Neural progenitor cell (in vitro differentiated cells): Measurements from ENCODE around the gene CDC42BPG. TPM values are rescaled to one million over a fixed set of nuclear protein-coding genes. Genes with fewer than 3 reads are reported as not detected.
A peak's percentile ranks its signal among the peaks of the same experiment; 100 is the strongest.

Experiments used
- DNase-seq: peaks from one replicate; pipeline ENCODE4 v3.0.0-alpha.2; 2016; ENCODE audit warnings: low spot score
- H2AFZ ChIP-seq: fragments of 200-600 bp; sonication (generic); replicated peaks from 2 replicates; pipeline ENCODE4 v1.6.1; 2016; ENCODE audit warnings: antibody characterized with exemption
- H3F3A ChIP-seq: fragments of 200-600 bp; sonication (generic); 2 replicates; pipeline ENCODE4 v1.6.1; 2016; ENCODE audit warnings: antibody characterized with exemption, low read depth
- H3K27ac ChIP-seq: fragments of 200-600 bp; sonication (generic); 2 replicates; pipeline ENCODE4 v1.5.1; 2016; ENCODE audit warnings: mild to moderate bottlenecking
- H3K27me3 ChIP-seq: fragments of 200-600 bp; sonication (generic); 2 replicates; pipeline ENCODE4 v1.6.1; 2016; ENCODE audit warnings: mild to moderate bottlenecking, moderate library complexity
- H3K36me3 ChIP-seq: fragments of 200-600 bp; sonication (generic); 2 replicates; pipeline ENCODE4 v1.5.1; 2016
- H3K4me1 ChIP-seq: fragments of 200-600 bp; sonication (generic); 2 replicates; pipeline ENCODE4 v1.6.1; 2016; ENCODE audit warnings: mixed run types
- H3K4me2 ChIP-seq: fragments of 200-600 bp; sonication (generic); 2 replicates; pipeline ENCODE4 v1.6.1; 2016
- H3K4me3 ChIP-seq: fragments of 200-600 bp; sonication (generic); 2 replicates; pipeline ENCODE4 v1.5.1; 2016
- H3K79me2 ChIP-seq: fragments of 200-600 bp; sonication (generic); 2 replicates; pipeline ENCODE4 v1.6.1; 2016; ENCODE audit warnings: low read depth
- H3K9ac ChIP-seq: fragments of 200-600 bp; sonication (generic); 2 replicates; pipeline ENCODE4 v1.6.1; 2016
- H3K9me3 ChIP-seq: fragments of 200-600 bp; sonication (generic); 2 replicates; pipeline ENCODE4 v1.5.1; 2016; ENCODE audit warnings: low read depth
- H4K20me1 ChIP-seq: fragments of 200-600 bp; sonication (generic); 2 replicates; pipeline ENCODE4 v1.6.1; 2016; ENCODE audit warnings: low read depth
- H3K27ac Mint-ChIP-seq: 3 replicates; pipeline ENCODE4 v1.8.0; 2021; ENCODE audit warnings: mixed read lengths
- H3K27me3 Mint-ChIP-seq: 2 replicates; pipeline ENCODE4 v1.8.0; 2022; ENCODE audit warnings: low read depth, mild to moderate bottlenecking, inconsistent platforms, moderate library complexity, mixed read lengths; ENCODE audit not compliant: insufficient read depth
- H3K36me3 Mint-ChIP-seq: 3 replicates; pipeline ENCODE4 v1.8.0; 2021; ENCODE audit warnings: mixed read lengths
- H3K4me1 Mint-ChIP-seq: 3 replicates; pipeline ENCODE4 v1.8.0; 2021; ENCODE audit warnings: mixed read lengths
- H3K4me3 Mint-ChIP-seq: 3 replicates; pipeline ENCODE4 v1.8.0; 2021; ENCODE audit warnings: mild to moderate bottlenecking, moderate library complexity, mixed read lengths
- H3K9me3 Mint-ChIP-seq: 3 replicates; pipeline ENCODE4 v1.8.0; 2020; ENCODE audit warnings: mixed read lengths
- EZH2 ChIP-seq: fragments of 200-600 bp; sonication (generic); IDR thresholded peaks from 2 replicates; pipeline ENCODE4 v1.6.1; 2017; ENCODE audit warnings: antibody characterized with exemption, mild to moderate bottlenecking, moderate library complexity
- EZH2phosphoT487 ChIP-seq: fragments of 200-600 bp; sonication (generic); IDR thresholded peaks from 2 replicates; pipeline ENCODE4 v1.6.1; 2017; ENCODE audit warnings: antibody characterized with exemption
- total RNA-seq: library from RNA; depleted of rRNA; stranded (reverse); fragments of >200 nt; gene quantifications from 2 replicates; pipeline ENCODE4 v1.2.3, GENCODE V29; 2015; ENCODE audit warnings: low replicate concordance
- TF ChIP-seq, protein P1 (sequence below): fragments of 200-600 bp; sonication (generic); IDR thresholded peaks from 2 replicates; pipeline ENCODE4 v1.5.1; 2017; ENCODE audit warnings: antibody characterized with exemption, mild to moderate bottlenecking

Gene CDC42BPG
- total RNA-seq, 1 donor from 2014 or later: 0.62 TPM

DNA sequence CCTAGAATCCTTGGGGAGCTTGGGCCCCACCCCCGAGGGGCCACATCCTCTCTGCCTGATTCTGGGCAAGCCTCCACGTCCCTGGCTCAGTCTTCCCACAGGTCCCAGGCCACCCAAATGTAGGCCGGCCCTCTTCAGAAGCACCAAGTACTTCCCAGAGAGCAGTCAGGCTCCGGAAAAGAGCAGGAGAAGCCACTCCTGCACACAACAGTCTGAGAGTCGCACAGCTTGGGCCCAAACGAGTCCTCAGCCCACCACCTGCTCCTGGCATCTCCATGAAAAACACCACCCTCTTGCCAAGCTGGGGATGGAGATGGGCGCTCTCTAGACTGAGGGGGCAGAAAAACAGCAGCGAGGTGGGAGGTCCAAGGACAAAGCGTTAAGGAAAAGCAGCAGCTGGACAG lies 18.5 kb upstream of the CDC42BPG start:
- Mint-ChIP-seq H3K27me3 (peaks cover 4% of the 10 kb centered on the region), H3K27ac (peak overlapping the region; percentile 94), H3K36me3 (peaks cover 3% of the 10 kb centered on the region), H3K4me1 (peaks cover 38% of the 10 kb centered on the region), H3K9me3 (no peaks in the 10 kb centered on the region), H3K4me3 (peak overlapping the region; percentile 30)
- H3K27ac ChIP-seq: peak overlapping the region; percentile 69
- no peaks in the 10 kb centered on the region for H3K27me3 ChIP-seq
- no peak overlapping the region for H2AFZ ChIP-seq
- peaks cover 37% of the 10 kb centered on the region for H3K4me1 ChIP-seq
- peak overlapping the region; percentile 25 for H3K4me2 ChIP-seq
- TF ChIP-seq, protein P1, sequence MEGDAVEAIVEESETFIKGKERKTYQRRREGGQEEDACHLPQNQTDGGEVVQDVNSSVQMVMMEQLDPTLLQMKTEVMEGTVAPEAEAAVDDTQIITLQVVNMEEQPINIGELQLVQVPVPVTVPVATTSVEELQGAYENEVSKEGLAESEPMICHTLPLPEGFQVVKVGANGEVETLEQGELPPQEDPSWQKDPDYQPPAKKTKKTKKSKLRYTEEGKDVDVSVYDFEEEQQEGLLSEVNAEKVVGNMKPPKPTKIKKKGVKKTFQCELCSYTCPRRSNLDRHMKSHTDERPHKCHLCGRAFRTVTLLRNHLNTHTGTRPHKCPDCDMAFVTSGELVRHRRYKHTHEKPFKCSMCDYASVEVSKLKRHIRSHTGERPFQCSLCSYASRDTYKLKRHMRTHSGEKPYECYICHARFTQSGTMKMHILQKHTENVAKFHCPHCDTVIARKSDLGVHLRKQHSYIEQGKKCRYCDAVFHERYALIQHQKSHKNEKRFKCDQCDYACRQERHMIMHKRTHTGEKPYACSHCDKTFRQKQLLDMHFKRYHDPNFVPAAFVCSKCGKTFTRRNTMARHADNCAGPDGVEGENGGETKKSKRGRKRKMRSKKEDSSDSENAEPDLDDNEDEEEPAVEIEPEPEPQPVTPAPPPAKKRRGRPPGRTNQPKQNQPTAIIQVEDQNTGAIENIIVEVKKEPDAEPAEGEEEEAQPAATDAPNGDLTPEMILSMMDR: no peak
- no peak for TF ChIP-seq EZH2phosphoT487
- no peak for TF ChIP-seq EZH2
- H3K79me2 ChIP-seq: peaks cover 14% of the 10 kb centered on the region
- no peak overlapping the region for H3K9ac ChIP-seq
- no peaks in the 10 kb centered on the region for H3K9me3 ChIP-seq
- no peak for DNase-seq
- H3K36me3 ChIP-seq: no peaks in the 10 kb centered on the region
- no peak overlapping the region for H3K4me3 ChIP-seq
- peaks cover 18% of the 10 kb centered on the region for H4K20me1 ChIP-seq
- peaks cover 14% of the 10 kb centered on the region for H3F3A ChIP-seq

DNA sequence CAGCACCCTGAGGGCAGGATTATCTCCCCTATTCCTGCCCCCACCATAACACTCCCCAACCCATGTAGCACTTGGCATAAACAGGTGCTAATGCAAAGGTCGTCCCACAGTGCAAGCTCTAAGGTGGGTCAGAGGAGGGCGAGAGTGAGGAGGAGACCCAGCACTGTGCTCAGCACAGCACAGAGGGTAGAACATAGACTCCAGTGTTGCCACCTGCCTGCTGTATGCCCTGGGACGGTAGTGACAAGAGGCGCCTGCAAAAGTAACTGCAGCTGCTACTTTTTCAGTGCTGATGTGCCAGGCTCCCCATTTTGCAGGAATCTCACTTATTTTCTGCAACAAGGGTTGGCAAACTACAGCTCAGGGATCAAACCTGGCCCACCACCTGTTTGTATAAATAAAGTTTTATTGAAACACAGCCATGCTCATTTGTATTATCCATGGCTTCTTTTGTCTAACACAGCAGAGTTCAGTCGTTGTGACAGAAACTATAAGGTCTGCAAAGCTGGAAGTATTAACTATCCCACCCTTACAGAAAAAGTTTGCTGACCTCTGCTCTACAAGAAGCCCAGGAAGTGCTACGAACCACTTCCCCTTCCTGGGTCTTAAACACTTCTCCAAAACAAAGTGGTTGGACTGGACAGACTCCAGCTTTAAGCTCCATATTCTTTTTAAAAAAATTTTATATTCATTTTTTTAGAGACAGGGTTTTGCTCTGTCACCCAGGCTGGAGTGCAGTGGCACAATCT lies 16.9 kb upstream of the CDC42BPG start:
- Mint-ChIP-seq H3K4me3 (no peak overlapping the region), H3K27me3 (peaks cover 4% of the 10 kb centered on the region), H3K4me1 (peaks cover 38% of the 10 kb centered on the region), H3K27ac (no peak overlapping the region), H3K36me3 (peaks cover 3% of the 10 kb centered on the region), H3K9me3 (no peaks in the 10 kb centered on the region)
- TF ChIP-seq, protein P1: no peak
- TF ChIP-seq EZH2 (no peak), EZH2phosphoT487 (no peak)
- H4K20me1 ChIP-seq: peaks cover 18% of the 10 kb centered on the region
- DNase-seq: no peak
- no peaks in the 10 kb centered on the region for H3K9me3 ChIP-seq
- no peak overlapping the region for H3K27ac ChIP-seq
- H3K4me2 ChIP-seq: no peak overlapping the region
- H3K9ac ChIP-seq: no peak overlapping the region
- H3K79me2 ChIP-seq: peaks cover 14% of the 10 kb centered on the region
- H3K36me3 ChIP-seq: no peaks in the 10 kb centered on the region
- H2AFZ ChIP-seq: no peak overlapping the region
- H3K4me1 ChIP-seq: peaks cover 37% of the 10 kb centered on the region
- H3F3A ChIP-seq: peaks cover 14% of the 10 kb centered on the region
- H3K4me3 ChIP-seq: no peak overlapping the region
- no peaks in the 10 kb centered on the region for H3K27me3 ChIP-seq

- DNase-seq: no peak
- H3K4me3 Mint-ChIP-seq: no peak overlapping the region
- H3K9me3 ChIP-seq: no peaks in the 10 kb centered on the region
- H3K36me3 Mint-ChIP-seq: peaks cover 3% of the 10 kb centered on the region
- H3K27ac ChIP-seq: no peak overlapping the region
- H3K79me2 ChIP-seq: peaks cover 14% of the 10 kb centered on the region
- peaks cover 11% of the 10 kb centered on the region for H3K27me3 Mint-ChIP-seq
- H3K9me3 Mint-ChIP-seq: no peaks in the 10 kb centered on the region
- H4K20me1 ChIP-seq: peaks cover 18% of the 10 kb centered on the region
- H3K9ac ChIP-seq: no peak overlapping the region
- H3F3A ChIP-seq: peaks cover 14% of the 10 kb centered on the region
- H3K4me3 ChIP-seq: no peak overlapping the region
- H3K36me3 ChIP-seq: no peaks in the 10 kb centered on the region
- H3K27ac Mint-ChIP-seq: peak overlapping the region; percentile 66
- H2AFZ ChIP-seq: no peak overlapping the region
- H3K4me1 ChIP-seq: peaks cover 29% of the 10 kb centered on the region
- no peaks in the 10 kb centered on the region for H3K27me3 ChIP-seq
- peaks cover 23% of the 10 kb centered on the region for H3K4me1 Mint-ChIP-seq
- TF ChIP-seq, protein P1: no peak
- TF ChIP-seq EZH2 (no peak), EZH2phosphoT487 (no peak)
- H3K4me2 ChIP-seq: no peak overlapping the region
Observed at GRCh38 chr11:64859542-64860414, 15.3 kb upstream of the CDC42BPG start.
